ENCODE results near the gene HPSE2.

DNA sequence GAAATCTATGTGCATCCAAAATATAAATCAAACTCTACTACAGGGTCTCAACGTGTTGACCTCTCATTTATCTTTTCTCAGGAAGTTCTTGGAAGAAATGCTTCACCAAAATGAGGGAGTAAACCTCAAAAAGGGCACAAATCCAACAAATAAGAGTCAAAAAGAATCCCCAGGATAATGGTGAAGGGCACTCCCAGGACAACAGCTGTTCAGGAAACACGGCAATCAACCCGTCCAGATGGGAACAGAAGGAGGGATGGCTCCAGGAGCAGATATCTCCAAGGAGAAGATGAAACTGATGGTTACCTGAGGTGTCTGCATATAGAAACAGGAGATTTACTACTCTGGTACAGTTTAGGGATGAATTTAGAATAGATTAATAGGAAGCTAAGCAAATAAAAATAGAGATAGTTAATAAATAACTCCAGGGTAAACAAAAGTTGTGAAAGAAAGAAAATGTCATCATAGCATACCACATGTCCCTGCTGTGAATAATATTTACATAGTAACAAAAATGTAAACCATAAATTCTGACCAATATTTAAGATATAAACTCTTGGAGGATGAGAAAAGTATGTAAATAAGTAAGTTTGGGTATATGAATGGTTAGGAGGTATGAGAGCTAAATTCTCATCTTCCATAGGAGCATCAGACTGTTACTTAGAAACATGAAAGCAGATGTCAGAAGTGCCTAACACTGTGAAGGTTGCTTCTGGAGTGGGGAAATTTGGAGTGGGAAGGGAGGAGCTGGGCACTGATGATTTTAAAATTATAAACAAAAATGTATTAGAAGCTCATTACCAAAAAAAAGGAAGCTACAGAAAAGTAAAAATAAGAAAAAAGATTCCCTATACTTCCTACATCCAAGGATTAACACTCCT, 551.4 kb downstream of the HPSE2 start:
- no peak for TF ChIP-seq EZH2 (IDR thresholded peaks at IDR 0.05; ENCODE audit: low read depth)
- TF ChIP-seq, protein P1, sequence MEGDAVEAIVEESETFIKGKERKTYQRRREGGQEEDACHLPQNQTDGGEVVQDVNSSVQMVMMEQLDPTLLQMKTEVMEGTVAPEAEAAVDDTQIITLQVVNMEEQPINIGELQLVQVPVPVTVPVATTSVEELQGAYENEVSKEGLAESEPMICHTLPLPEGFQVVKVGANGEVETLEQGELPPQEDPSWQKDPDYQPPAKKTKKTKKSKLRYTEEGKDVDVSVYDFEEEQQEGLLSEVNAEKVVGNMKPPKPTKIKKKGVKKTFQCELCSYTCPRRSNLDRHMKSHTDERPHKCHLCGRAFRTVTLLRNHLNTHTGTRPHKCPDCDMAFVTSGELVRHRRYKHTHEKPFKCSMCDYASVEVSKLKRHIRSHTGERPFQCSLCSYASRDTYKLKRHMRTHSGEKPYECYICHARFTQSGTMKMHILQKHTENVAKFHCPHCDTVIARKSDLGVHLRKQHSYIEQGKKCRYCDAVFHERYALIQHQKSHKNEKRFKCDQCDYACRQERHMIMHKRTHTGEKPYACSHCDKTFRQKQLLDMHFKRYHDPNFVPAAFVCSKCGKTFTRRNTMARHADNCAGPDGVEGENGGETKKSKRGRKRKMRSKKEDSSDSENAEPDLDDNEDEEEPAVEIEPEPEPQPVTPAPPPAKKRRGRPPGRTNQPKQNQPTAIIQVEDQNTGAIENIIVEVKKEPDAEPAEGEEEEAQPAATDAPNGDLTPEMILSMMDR (conservative IDR thresholded peaks at IDR 0.05), result no peak

Data from PC-9 (cell line).